Measurements from ENCODE around the gene MUC2. TPM values are rescaled to one million over a fixed set of nuclear protein-coding genes. Genes with fewer than 3 reads are reported as not detected.

Gene MUC2
- total and polyA plus RNA-seq, 2 experiments from 2014 or later, result 0.03 TPM; not detected in 1

DNA sequence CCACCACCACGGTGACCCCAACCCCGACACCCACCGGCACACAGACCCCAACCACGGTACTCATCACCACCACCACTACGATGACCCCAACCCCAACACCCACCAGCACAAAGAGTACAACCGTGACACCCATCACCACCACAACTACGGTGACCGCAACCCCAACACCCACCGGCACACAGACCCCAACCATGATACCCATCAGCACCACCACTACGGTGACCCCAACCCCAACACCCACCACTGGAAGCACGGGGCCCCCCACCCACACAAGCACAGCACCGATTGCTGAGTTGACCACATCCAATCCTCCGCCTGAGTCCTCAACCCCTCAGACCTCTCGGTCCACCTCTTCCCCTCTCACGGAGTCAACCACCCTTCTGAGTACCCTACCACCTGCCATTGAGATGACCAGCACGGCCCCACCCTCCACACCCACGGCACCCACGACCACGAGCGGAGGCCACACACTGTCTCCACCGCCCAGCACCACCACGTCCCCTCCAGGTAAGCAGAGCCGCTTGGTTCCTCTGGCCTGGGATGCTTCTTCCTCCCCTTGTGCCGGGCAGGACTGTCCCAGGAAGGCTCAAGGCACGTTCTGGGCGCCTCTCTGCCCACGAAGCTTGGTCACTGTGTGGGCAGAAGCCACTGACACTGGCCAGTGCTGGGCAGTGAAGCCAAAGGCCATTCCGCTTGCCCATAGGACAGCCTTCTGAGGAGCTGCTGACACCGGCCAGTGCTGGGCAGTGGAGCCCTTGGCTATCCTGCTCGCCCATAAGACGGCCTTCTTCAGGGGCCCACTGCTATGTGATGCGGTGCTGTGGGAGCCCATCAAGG, 25.1 kb downstream of the MUC2 start:
- Histone ChIP-seq H3K4me3 (no peak overlapping the region), H3K27ac (no peak overlapping the region), H3K4me1 (ENCODE audit: low read depth) (no peaks in the 10 kb centered on the region), H3K9me3 (ENCODE audit: low read depth) (no peaks in the 10 kb centered on the region), H3K27me3 (no peaks in the 10 kb centered on the region), H3K36me3 (no peaks in the 10 kb centered on the region)
- no peak for DNase-seq (ENCODE audit: low read depth in 1 of 2, low spot score in 1 of 2)
- TF ChIP-seq, protein P1, sequence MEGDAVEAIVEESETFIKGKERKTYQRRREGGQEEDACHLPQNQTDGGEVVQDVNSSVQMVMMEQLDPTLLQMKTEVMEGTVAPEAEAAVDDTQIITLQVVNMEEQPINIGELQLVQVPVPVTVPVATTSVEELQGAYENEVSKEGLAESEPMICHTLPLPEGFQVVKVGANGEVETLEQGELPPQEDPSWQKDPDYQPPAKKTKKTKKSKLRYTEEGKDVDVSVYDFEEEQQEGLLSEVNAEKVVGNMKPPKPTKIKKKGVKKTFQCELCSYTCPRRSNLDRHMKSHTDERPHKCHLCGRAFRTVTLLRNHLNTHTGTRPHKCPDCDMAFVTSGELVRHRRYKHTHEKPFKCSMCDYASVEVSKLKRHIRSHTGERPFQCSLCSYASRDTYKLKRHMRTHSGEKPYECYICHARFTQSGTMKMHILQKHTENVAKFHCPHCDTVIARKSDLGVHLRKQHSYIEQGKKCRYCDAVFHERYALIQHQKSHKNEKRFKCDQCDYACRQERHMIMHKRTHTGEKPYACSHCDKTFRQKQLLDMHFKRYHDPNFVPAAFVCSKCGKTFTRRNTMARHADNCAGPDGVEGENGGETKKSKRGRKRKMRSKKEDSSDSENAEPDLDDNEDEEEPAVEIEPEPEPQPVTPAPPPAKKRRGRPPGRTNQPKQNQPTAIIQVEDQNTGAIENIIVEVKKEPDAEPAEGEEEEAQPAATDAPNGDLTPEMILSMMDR (IDR thresholded peaks at IDR 0.05; ENCODE audit: low read depth, low read length), result no peak

DNA sequence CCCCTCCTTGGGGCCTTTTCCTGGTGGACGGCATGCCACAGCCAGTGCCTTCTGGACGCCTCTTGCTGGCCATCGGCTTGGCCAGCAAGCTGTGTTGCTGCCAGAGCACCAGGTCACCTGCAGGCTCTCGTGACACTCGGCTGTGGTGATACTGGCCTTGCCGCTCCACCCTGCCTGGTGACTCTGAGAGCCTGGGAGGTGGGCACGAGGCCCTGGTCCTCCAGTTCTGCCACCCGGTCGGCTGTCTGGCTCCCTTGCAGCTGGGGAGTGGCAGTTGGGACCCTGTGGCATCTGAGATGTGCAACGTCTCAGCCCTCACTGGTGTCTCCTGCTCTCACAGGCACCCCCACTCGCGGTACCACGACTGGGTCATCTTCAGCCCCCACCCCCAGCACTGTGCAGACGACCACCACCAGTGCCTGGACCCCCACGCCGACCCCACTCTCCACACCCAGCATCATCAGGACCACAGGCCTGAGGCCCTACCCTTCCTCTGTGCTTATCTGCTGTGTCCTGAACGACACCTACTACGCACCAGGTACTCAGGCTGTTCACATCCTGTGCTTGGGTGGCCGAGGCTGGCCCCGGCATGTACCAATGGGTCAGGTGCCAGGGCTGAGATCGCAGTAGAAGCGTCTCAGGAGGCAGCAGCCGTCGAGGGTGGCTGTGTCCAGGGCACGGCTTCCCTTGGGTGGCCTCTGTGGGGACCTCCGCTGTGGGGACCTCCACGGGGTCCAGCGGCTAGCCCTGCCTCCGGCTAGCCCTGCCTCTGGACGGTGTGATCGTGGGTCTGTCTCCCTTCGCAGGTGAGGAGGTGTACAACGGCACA, 26.0 kb downstream of the MUC2 start:
- DNase-seq (ENCODE audit: low read depth in 1 of 2, low spot score in 1 of 2), result no peak
- no peak overlapping the region for H3K27ac ChIP-seq
- H3K36me3 ChIP-seq, result no peaks in the 10 kb centered on the region
- H3K9me3 ChIP-seq (ENCODE audit: low read depth), result no peaks in the 10 kb centered on the region
- H3K4me3 ChIP-seq, result no peak overlapping the region
- no peaks in the 10 kb centered on the region for H3K4me1 ChIP-seq (ENCODE audit: low read depth)
- no peaks in the 10 kb centered on the region for H3K27me3 ChIP-seq
- TF ChIP-seq, protein P1 (IDR thresholded peaks at IDR 0.05; ENCODE audit: low read depth, low read length), result no peak

DNA sequence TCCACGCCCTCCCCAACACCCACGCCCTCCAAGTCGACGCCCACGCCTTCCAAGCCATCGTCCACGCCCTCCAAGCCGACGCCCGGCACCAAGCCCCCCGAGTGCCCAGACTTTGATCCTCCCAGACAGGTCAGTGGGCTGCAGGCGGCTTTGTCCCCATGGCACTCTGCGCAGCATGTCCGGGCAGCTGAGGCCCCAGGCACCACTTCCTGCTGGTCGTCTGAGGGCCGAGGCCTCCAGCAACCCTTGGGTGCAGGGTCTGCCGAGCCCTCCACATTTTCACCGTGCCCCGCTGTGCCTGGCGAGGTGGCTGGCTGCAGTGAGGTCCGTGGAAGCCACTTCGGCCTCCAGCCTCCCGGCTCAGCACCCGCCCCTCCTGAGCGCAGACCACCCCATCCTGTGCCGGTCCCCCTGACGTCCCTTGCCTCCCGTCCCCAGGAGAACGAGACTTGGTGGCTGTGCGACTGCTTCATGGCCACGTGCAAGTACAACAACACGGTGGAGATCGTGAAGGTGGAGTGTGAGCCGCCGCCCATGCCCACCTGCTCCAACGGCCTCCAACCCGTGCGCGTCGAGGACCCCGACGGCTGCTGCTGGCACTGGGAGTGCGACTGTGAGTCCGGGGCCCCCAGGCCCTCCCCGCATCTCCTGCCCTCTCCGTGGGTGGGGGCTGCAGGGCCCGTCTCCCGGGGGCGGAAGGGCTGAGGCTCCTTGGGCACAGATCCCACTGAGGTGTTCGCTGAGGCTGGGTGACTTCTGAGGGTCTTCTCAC, 26.8 kb downstream of the MUC2 start:
- TF ChIP-seq, protein P1 (IDR thresholded peaks at IDR 0.05; ENCODE audit: low read depth, low read length), result no peak
- Histone ChIP-seq H3K4me1 (ENCODE audit: low read depth) (no peaks in the 10 kb centered on the region), H3K27me3 (no peaks in the 10 kb centered on the region), H3K4me3 (no peak overlapping the region), H3K9me3 (ENCODE audit: low read depth) (no peaks in the 10 kb centered on the region), H3K36me3 (no peaks in the 10 kb centered on the region), H3K27ac (no peak overlapping the region)
- no peak for DNase-seq (ENCODE audit: low read depth in 1 of 2, low spot score in 1 of 2)

DNA sequence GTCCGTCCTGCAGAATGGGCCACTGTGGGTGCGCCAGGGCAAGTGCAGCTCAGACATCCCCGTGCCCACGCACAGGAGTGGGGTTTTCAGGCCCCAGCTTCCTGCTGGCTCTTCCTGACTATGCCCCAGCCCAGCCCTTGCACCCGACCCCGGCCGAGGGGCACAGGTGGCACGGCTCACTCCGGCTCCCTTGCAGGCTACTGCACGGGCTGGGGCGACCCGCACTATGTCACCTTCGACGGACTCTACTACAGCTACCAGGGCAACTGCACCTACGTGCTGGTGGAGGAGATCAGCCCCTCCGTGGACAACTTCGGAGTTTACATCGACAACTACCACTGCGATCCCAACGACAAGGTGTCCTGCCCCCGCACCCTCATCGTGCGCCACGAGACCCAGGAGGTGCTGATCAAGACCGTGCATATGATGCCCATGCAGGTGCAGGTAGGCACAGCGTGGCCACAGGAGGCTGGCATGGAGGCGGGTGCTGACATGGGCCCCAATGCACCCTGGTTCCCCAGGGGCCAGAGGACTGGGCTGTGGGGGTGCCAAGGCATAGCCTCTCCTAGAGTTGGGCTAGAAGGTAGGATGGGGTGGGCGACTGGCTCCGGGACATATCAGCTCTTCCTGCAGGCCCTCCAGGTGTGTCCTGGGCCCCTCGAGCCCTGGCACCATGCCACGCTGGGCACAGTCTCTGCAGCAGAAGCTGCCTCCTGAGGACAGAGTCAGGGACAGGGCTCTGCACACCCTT, 27.7 kb downstream of the MUC2 start:
- Histone ChIP-seq H3K4me1 (ENCODE audit: low read depth) (no peaks in the 10 kb centered on the region), H3K9me3 (ENCODE audit: low read depth) (no peaks in the 10 kb centered on the region), H3K36me3 (no peaks in the 10 kb centered on the region), H3K4me3 (no peak overlapping the region), H3K27me3 (no peaks in the 10 kb centered on the region), H3K27ac (no peak overlapping the region)
- TF ChIP-seq, protein P1 (IDR thresholded peaks at IDR 0.05; ENCODE audit: low read depth, low read length), result no peak
- no peak for DNase-seq (ENCODE audit: low read depth in 1 of 2, low spot score in 1 of 2)

DNA sequence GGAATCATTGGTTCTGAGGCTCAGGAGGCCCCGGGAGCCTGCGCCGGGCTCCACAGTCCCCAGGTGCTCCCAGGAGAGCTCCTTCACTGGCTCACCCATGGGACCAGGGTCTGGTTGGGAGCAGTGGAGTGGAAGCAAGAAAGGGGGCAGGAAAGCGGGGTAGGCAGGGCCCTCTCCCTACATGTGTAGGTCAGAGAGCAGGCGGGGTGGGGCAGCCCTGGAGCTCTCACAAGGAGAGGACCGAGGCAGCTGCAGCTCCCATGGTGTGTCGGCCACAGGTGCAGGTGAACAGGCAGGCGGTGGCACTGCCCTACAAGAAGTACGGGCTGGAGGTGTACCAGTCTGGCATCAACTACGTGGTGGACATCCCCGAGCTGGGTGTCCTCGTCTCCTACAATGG, 28.3 kb downstream of the MUC2 start:
- TF ChIP-seq, protein P1 (IDR thresholded peaks at IDR 0.05; ENCODE audit: low read depth, low read length), result no peak
- H3K4me1 ChIP-seq (ENCODE audit: low read depth), result no peaks in the 10 kb centered on the region
- H3K36me3 ChIP-seq, result no peaks in the 10 kb centered on the region
- H3K9me3 ChIP-seq (ENCODE audit: low read depth), result no peaks in the 10 kb centered on the region
- no peak overlapping the region for H3K27ac ChIP-seq
- no peaks in the 10 kb centered on the region for H3K27me3 ChIP-seq
- no peak overlapping the region for H3K4me3 ChIP-seq
- DNase-seq (ENCODE audit: low read depth in 1 of 2, low spot score in 1 of 2), result no peak
